Retinal pigment epithelial cell (primary cell): ENCODE results near the gene DPEP2NB.

ENCODE experiments used
- DNase-seq: peaks from one replicate; pipeline ENCODE4 v3.0.0-alpha.2; 2010; ENCODE audit warnings: low read depth
- H3K4me3 ChIP-seq: 2 replicates; pipeline ENCODE4 v1.5.1; 2011; ENCODE audit warnings: mild to moderate bottlenecking, low read length, control low read depth, moderate library complexity
- TF ChIP-seq, protein P1 (sequence below): conservative IDR thresholded peaks from 2 replicates; pipeline ENCODE4 v1.5.1; 2011; ENCODE audit warnings: low read depth, low read length, control low read depth, inconsistent platforms

DPEP2NB gene

GRCh38 chr16:68047987-68048386, 32.3 kb upstream of the DPEP2NB start:
- no peak overlapping the region for H3K4me3 ChIP-seq
- TF ChIP-seq, protein P1, sequence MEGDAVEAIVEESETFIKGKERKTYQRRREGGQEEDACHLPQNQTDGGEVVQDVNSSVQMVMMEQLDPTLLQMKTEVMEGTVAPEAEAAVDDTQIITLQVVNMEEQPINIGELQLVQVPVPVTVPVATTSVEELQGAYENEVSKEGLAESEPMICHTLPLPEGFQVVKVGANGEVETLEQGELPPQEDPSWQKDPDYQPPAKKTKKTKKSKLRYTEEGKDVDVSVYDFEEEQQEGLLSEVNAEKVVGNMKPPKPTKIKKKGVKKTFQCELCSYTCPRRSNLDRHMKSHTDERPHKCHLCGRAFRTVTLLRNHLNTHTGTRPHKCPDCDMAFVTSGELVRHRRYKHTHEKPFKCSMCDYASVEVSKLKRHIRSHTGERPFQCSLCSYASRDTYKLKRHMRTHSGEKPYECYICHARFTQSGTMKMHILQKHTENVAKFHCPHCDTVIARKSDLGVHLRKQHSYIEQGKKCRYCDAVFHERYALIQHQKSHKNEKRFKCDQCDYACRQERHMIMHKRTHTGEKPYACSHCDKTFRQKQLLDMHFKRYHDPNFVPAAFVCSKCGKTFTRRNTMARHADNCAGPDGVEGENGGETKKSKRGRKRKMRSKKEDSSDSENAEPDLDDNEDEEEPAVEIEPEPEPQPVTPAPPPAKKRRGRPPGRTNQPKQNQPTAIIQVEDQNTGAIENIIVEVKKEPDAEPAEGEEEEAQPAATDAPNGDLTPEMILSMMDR: no peak
- no peak for DNase-seq

DNA sequence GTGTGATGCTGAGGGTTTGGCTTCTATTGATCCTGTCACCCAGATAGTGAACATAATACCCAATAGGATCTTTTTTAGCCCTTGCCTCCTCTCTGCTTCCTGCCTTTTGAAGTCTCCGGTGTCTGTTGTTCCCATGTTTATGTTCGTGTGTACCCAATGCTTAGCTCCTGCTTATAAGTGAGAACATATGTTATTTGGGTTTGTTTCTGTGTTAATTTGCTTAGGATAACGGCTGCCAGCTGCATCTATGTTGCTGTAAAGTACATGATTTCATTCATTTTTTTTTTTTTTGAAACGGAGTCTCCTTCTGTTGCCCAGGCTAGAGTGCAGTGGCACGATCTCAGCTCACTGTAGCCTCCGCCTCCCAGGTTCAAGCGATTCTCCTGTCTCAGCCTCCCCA, 30.4 kb upstream of the DPEP2NB start:
- DNase-seq: no peak
- TF ChIP-seq, protein P1: no peak
- H3K4me3 ChIP-seq: no peak overlapping the region

DNA sequence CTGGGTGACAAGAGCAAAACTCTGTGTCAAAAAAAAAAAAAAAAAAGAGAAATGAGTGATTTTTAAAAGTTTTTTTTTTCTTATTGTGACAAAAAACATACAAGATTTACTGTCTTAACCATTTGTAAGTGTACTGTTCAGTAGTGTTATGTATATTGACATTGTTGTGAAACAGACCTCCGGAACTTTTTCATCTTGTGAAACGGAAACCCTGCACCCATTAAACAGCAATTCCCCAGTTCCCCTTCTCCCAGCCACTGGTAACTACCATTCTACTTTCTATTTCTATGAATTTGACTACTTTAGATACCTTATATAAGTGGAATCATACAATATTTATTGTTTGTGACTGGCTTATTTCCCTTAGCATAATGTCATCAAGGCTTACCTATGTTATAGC, 26.1 kb upstream of the DPEP2NB start:
- no peak overlapping the region for H3K4me3 ChIP-seq
- TF ChIP-seq, protein P1: no peak
- DNase-seq: no peak

DNA sequence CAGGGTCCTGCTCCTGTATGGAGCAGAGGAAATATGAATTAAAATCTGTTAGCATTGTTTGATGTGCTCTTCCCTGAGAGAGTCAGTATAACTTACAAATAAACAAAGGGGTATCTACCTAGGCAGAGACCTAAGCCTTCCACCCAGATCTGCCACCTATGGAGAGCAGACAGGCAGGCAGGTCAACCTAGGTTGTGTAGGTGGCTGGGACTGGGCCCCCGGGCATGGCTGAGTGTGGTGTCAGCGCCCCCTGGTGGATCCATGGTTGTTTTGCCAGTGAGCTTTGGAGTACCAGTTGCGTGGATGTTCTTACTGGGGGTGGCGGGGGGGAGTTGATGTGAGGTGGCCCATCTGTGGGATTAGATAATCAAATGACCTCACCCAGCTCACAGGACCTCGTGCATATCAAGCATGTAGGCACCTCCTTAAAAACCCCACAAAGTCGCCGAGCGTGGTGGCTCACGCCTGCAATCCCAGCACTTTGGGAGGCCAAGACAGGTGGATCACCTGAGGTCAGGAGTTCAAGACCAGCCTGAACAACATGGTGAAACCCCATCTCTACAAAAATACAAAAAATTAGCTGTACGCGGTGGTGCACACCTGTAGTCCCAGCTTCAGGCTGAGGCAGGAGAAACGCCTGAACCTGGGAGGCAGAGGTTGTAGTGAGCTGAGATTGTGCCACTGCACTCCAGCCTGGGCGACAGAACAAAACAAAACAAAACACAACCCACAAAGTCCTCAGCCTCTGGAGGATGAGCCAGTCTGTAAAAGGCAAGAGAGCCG, 25.0 kb upstream of the DPEP2NB start:
- TF ChIP-seq, protein P1: peak; percentile 85
- no peak for DNase-seq
- no peak overlapping the region for H3K4me3 ChIP-seq

- TF ChIP-seq, protein P1: no peak
- DNase-seq: no peak
- H3K4me3 ChIP-seq: no peak overlapping the region
These were observed 22.3 kb upstream of the DPEP2NB start for GRCh38 chr16:68037841-68038597.

DNA sequence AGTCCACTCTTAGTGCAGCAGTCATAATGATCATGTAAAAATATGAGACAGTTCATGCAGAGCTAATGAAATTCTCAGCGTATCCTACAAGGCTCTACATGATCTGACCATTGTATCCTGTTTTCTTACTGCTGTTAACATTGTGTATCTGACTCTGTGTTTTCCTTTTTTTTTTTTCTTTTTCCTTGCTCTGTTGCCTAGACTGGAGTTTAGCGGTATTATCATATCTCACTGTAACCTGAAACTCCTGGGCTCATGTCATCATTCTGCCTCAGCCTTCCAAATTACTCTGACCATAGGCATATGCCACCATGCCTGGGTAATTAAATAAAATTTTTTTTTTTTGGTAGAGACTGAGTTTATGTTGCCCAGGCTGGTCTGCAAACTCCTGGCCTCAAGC, 19.5 kb upstream of the DPEP2NB start:
- no peak for DNase-seq
- TF ChIP-seq, protein P1: no peak
- H3K4me3 ChIP-seq: no peak overlapping the region

DNA sequence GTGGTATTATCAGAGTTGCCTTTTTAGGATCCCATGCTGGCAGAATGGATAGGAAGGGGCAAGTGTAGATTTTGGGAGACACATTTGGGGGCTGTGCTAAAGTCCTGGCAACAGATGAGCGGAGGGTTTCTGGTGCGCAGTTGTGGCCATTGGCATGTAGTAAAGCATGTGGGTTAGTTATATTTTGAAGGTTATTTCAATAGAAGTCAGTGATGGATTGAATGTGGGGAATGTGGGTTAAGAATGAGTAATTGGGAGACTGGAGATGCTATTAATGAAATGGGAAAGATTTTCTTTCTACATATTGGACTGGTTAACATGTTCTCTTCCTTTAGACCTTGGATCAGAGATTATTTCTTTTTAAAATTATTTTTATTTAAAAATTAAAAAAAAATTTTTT, 17.4 kb upstream of the DPEP2NB start:
- DNase-seq: no peak
- H3K4me3 ChIP-seq: no peak overlapping the region
- TF ChIP-seq, protein P1: no peak
